ENCODE data around the gene ROBO1.
"Not testable (repeated sequence)": the region's sequence is repeated elsewhere in the genome, so short reads cannot be mapped to it uniquely, and the experiment has no call there.

The ROBO1 gene

GRCh38 chr3:78900426-78900825, 867.4 kb downstream of the ROBO1 start:
- no peak for DNase-seq

- no peak for DNase-seq
Observed at GRCh38 chr3:78895528-78895927, 872.3 kb downstream of the ROBO1 start.

GRCh38 chr3:78894787-78895186, 873.0 kb downstream of the ROBO1 start:
- DNase-seq, result no peak

- DNase-seq, result no peak
Observed at GRCh38 chr3:78893161-78893560, 874.6 kb downstream of the ROBO1 start.

- DNase-seq, result no peak
Observed at GRCh38 chr3:78889348-78889747, 878.5 kb downstream of the ROBO1 start.

- DNase-seq, result no peak
Observed at GRCh38 chr3:78888635-78889034, 879.2 kb downstream of the ROBO1 start.

- DNase-seq, result no peak
Observed at GRCh38 chr3:78887547-78888011, 880.2 kb downstream of the ROBO1 start.

GRCh38 chr3:78887029-78887428, 880.8 kb downstream of the ROBO1 start:
- no peak for DNase-seq

- DNase-seq, result not testable (repeated sequence)
Observed at GRCh38 chr3:78884567-78884966, 883.2 kb downstream of the ROBO1 start.

- DNase-seq, result no peak
Observed at GRCh38 chr3:78882251-78882650, 885.5 kb downstream of the ROBO1 start.

GRCh38 chr3:78881501-78881900, 886.3 kb downstream of the ROBO1 start:
- no peak for DNase-seq

GRCh38 chr3:78880603-78881461, 887.0 kb downstream of the ROBO1 start:
- DNase-seq, result peak in 1 of 2 experiments; percentile 52

- peak in 1 of 2 experiments; percentile 51 for DNase-seq
Observed at GRCh38 chr3:78879295-78879860, 888.4 kb downstream of the ROBO1 start.

- no peak for DNase-seq
Observed at GRCh38 chr3:78878789-78879188, 889.0 kb downstream of the ROBO1 start.

GRCh38 chr3:78878011-78878410, 889.8 kb downstream of the ROBO1 start:
- DNase-seq, result no peak

GRCh38 chr3:78875851-78876250, 891.9 kb downstream of the ROBO1 start:
- no peak for DNase-seq

GRCh38 chr3:78875436-78875835, 892.4 kb downstream of the ROBO1 start:
- DNase-seq, result peak; percentile 27 to 71

GRCh38 chr3:78873641-78874040, 894.2 kb downstream of the ROBO1 start:
- no peak for DNase-seq

GRCh38 chr3:78872195-78872594, 895.6 kb downstream of the ROBO1 start:
- peak in 1 of 2 experiments; percentile 51 for DNase-seq

- peak in 1 of 2 experiments; percentile 37 for DNase-seq
Observed at GRCh38 chr3:78871048-78871447, 896.8 kb downstream of the ROBO1 start.

- peak in 1 of 2 experiments; percentile 52 for DNase-seq
Observed at GRCh38 chr3:78870484-78870883, 897.3 kb downstream of the ROBO1 start.

- peak; percentile 50 to 87 for DNase-seq
Observed at GRCh38 chr3:78868570-78868969, 899.2 kb downstream of the ROBO1 start.

- peak; percentile 32 to 75 for DNase-seq
Observed at GRCh38 chr3:78867409-78868372, 900.1 kb downstream of the ROBO1 start.

All from NCI-H2081 (cell line).